ENCODE measurements around the gene KCNJ16.

The KCNJ16 gene

GRCh38 chr17:70076189-70076588, 1.2 kb downstream of the KCNJ16 start:
- DNase-seq (ENCODE audit: insufficient read length, low spot score) (no peak), FAIRE-seq (no peak)
- TF ChIP-seq POLR2A (IDR thresholded peaks at IDR 0.05; ENCODE audit: low read depth, low read length) = no peak

DNA sequence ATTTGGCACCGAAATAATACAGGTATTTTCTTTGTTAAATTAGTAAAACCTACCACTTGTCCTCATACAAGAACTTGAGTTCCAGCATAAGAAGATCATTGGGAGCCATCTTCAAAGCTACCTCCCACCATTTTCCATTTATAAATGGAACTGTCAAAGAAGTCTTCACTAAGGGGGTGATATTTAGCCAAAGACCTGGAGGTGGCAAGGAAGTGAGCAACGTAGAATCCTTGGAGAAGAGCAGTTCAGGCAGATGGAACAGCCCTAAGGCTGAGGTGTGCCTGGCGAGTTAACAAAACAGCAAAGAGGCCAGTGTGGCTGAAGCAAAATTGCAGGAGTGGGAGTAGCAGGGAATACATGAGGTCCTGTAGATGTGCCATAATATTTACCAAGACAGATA, 1.8 kb downstream of the KCNJ16 start:
- DNase-seq (ENCODE audit: insufficient read length, low spot score) = no peak
- FAIRE-seq = no peak
- TF ChIP-seq POLR2A (IDR thresholded peaks at IDR 0.05; ENCODE audit: low read depth, low read length) = no peak

- FAIRE-seq (no peak), DNase-seq (ENCODE audit: insufficient read length, low spot score) (no peak)
- no peak for TF ChIP-seq POLR2A (IDR thresholded peaks at IDR 0.05; ENCODE audit: low read depth, low read length)
Measured at GRCh38 chr17:70078549-70078948, 3.5 kb downstream of the KCNJ16 start.

GRCh38 chr17:70078994-70079531, 4.0 kb downstream of the KCNJ16 start:
- DNase-seq (ENCODE audit: insufficient read length, low spot score) (no peak), FAIRE-seq (no peak)
- TF ChIP-seq POLR2A (IDR thresholded peaks at IDR 0.05; ENCODE audit: low read depth, low read length) = no peak

DNA sequence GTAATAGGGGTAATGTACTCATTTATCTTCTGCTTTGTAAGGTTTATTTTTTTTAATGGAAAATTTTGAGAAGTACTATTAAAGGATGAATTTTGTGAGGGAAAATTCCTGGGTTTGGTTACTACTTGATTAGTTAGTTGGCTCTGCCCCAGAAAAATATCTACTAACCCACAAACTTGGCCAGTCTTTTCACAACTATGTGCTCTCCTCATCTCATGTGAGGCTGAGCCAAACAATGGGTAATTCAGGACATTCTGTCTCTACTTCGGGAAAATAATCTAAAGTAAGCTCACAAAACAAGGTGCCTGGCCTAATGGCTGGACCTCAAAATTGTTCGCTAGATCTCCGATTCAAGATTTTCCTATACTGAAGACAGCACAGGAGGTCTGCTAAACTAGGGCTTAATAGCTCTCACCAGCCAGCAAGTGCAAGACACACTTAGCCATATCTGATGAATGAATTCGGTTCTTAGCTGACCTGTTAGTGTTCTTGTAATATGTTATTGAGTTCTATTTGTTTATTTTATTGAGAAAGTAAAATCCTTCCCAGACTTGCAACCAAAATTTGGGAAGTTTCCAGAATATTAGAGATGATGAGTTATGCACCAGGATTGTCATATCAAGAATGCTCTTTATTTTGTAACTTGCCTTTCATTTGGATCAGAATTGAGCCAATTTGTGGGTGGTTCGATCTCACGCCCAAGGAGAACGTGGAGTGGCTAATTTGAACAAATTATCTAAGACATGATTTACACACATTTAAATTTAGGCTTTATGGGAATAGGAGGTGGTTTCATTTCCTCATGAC, 5.7 kb downstream of the KCNJ16 start:
- DNase-seq (ENCODE audit: insufficient read length, low spot score) (no peak), FAIRE-seq (no peak)
- no peak for TF ChIP-seq POLR2A (IDR thresholded peaks at IDR 0.05; ENCODE audit: low read depth, low read length)

DNA sequence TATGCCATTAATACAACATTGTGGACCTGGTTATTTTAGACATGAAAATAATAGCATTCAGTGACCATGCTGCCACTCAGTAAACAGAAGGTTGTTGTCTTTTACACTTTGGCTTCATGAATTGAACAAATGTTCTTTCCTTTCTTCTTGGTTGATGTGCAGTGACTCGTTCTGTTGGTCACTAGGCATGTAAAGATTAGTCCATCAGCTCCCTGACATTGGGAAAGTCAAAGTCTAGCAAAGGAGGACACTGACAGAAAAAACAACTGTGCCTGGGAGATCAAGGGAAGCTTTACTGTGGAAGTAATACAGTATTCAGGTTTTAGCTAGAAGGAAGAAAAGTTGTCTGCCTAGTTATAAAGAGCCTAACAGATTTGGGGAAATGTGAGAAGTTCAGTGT, 6.9 kb downstream of the KCNJ16 start:
- FAIRE-seq (no peak), DNase-seq (ENCODE audit: insufficient read length, low spot score) (no peak)
- no peak for TF ChIP-seq POLR2A (IDR thresholded peaks at IDR 0.05; ENCODE audit: low read depth, low read length)

DNA sequence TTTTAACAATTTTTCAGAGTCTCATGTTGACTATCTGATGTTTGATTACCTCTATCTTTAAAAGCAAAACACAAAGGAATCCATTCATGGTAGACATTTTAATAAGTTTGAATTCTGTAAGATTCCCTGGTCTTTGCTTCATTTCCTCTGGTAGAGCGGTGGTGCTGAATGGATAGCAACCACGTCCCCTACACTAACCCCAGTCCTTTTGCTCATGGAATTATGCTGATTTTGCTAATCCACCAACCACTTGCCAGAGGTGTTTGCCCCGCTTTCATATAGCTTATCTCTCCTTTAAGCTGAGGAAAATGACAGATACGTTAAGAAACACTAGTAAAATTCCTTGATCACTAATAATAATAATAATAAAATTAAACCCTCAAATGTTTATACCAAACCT, 9.5 kb downstream of the KCNJ16 start:
- FAIRE-seq = no peak
- TF ChIP-seq POLR2A (IDR thresholded peaks at IDR 0.05; ENCODE audit: low read depth, low read length) = no peak
- peak; percentile 5 for DNase-seq (ENCODE audit: insufficient read length, low spot score)

DNA sequence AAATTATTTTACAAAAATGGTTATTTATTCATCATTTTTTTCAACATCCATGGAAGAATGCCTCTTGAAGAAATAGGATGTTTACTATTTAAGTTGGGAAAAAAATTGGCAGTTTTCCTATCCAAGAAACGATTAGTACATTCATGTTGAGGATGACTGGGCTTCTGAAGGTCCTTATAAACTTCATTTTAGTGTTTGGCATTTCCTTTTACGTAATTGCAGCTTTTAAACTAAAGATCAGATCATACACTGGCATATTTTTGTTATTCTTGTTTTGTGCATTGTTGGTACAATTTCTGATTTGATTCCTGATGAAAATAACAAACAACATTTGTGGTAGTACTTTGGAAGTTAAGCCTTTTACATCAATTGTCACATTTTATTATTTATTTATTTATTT, 11.5 kb downstream of the KCNJ16 start:
- DNase-seq (ENCODE audit: insufficient read length, low spot score) (no peak), FAIRE-seq (no peak)
- no peak for TF ChIP-seq POLR2A (IDR thresholded peaks at IDR 0.05; ENCODE audit: low read depth, low read length)

- DNase-seq (ENCODE audit: insufficient read length, low spot score) (no peak), FAIRE-seq (no peak)
- TF ChIP-seq POLR2A (IDR thresholded peaks at IDR 0.05; ENCODE audit: low read depth, low read length) = no peak
Measured at GRCh38 chr17:70089513-70090148, 14.6 kb downstream of the KCNJ16 start.

DNA sequence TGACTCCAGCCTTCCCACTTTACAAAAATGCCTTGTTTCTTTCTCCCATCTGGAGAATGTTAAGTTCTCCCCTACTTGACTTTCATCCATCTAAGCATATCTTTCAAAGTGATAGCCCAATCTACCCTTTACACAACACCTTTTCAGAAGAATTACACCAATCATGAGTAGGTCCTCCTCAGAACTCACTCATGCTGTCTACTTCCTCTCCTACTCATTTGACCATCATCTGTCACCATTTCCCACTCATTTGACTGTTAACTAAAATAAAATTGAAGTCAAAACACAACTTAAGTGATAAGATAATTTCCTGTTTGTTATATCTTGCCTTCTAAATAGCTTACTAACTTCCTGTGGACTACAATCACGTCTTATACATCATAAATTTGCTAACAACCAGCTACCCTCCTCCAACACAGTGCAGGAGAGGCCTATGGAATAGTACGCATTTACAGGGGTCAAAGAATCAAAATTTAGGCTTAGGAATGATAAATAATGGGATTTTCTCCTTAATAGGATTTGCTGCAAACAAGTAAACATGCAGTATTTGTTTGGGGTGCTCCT, 16.1 kb downstream of the KCNJ16 start:
- FAIRE-seq (no peak), DNase-seq (ENCODE audit: insufficient read length, low spot score) (no peak)
- no peak for TF ChIP-seq POLR2A (IDR thresholded peaks at IDR 0.05; ENCODE audit: low read depth, low read length)

DNA sequence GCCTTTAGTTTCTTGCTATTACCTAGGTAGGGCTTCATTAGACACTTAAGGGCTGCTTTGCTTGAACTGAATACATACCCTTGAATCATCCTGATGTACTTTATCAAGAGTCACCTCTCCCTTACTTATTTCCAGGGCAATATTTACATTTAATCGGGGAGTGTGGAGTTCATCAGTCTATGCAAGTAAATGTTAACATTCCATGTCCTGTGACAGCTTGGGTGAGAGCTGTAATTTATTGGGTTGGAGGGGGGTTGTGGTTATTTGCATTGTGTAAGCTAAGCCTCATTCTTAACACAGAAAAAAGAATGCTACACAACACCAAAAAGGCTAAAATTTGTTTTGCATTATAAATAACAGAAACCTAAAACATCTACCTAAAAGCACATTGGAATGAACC, 16.7 kb downstream of the KCNJ16 start:
- DNase-seq (ENCODE audit: insufficient read length, low spot score) (no peak), FAIRE-seq (no peak)

DNA sequence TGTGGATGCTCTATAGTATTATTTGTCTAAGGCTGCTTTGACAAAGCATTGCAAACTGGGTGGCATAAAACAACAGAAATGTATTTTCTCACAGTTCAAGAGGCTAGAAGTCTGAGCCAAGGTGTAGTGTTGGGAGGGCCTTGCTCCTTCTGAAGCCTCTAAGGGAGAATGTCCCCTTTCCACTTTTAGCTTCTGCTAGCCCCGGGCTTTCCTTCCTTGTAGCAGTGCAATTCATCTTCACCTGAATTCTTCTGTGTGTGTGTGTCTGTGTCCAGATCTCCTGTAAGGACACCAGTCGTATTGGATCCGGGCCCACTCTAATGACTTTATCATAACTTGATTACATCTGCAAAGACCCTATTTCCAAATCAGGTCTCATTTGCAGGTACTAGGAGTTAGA, 18.1 kb downstream of the KCNJ16 start:
- FAIRE-seq = no peak
- DNase-seq (ENCODE audit: insufficient read length, low spot score) = no peak

More for the DNA sequence above, 16.7 kb downstream of the KCNJ16 start:
- no peak for TF ChIP-seq POLR2A (IDR thresholded peaks at IDR 0.05; ENCODE audit: low read depth, low read length)

GRCh38 chr17:70095455-70095854, 20.4 kb downstream of the KCNJ16 start:
- DNase-seq (ENCODE audit: insufficient read length, low spot score) (no peak), FAIRE-seq (no peak)
- TF ChIP-seq POLR2A (IDR thresholded peaks at IDR 0.05; ENCODE audit: low read depth, low read length) = no peak

More for the DNA sequence above, 18.1 kb downstream of the KCNJ16 start:
- TF ChIP-seq POLR2A (IDR thresholded peaks at IDR 0.05; ENCODE audit: low read depth, low read length) = no peak

- no peak for TF ChIP-seq POLR2A (IDR thresholded peaks at IDR 0.05; ENCODE audit: low read depth, low read length)
- DNase-seq (ENCODE audit: insufficient read length, low spot score) (no peak), FAIRE-seq (no peak)
Measured at GRCh38 chr17:70096861-70097260, 21.8 kb downstream of the KCNJ16 start.

Measured in H54 (cell line).